Fibroblast of lung (primary cell): ENCODE data around the gene NRG2.

Source experiments
- EZH2 ChIP-seq: IDR thresholded peaks from 2 replicates; pipeline ENCODE4 v1.5.1; 2012; ENCODE audit warnings: low read length, control low read depth, mild to moderate bottlenecking; ENCODE audit errors: missing control alignments
- TF ChIP-seq, protein P1 (sequence below), 2 donors: IDR thresholded peaks in 1 of 2; conservative IDR thresholded peaks in 1 of 2; 1 replicate in 1 of 2; 2 replicates in 1 of 2; pipeline ENCODE4 v1.5.1; 2011 to 2012; ENCODE audit warnings: low read length in 2 of 2, control low read depth in 1 of 2, inconsistent platforms in 1 of 2, low read depth in 1 of 2, mild to moderate bottlenecking in 1 of 2

DNA sequence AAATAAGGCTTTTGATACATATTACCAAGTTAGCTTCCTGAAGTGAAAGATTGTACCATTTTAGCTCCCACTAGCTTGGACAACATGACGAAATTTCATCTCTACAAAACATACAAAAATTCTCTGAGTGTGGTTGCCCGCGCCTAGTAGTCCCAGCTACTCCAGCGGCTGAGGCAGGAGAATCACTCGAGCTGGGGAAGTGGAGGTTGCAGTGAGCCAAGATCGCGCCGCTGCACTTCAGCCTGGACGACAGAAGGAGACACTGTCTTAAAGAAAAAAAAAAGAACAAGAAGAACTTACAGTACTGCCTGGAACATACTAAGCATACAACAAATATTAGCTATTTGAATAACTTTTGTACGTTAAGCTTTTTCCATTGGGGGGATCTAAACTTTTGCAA is 29.7 kb upstream of the NRG2 start:
- TF ChIP-seq, protein P1, sequence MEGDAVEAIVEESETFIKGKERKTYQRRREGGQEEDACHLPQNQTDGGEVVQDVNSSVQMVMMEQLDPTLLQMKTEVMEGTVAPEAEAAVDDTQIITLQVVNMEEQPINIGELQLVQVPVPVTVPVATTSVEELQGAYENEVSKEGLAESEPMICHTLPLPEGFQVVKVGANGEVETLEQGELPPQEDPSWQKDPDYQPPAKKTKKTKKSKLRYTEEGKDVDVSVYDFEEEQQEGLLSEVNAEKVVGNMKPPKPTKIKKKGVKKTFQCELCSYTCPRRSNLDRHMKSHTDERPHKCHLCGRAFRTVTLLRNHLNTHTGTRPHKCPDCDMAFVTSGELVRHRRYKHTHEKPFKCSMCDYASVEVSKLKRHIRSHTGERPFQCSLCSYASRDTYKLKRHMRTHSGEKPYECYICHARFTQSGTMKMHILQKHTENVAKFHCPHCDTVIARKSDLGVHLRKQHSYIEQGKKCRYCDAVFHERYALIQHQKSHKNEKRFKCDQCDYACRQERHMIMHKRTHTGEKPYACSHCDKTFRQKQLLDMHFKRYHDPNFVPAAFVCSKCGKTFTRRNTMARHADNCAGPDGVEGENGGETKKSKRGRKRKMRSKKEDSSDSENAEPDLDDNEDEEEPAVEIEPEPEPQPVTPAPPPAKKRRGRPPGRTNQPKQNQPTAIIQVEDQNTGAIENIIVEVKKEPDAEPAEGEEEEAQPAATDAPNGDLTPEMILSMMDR (conservative IDR thresholded peaks at IDR 0.05 in 1 of 2, IDR thresholded peaks at IDR 0.05 in 1 of 2; ENCODE audit: low read depth in 1 of 2, low read length in 2 of 2): no peak
- no peak for TF ChIP-seq EZH2
